Thoracic aorta (tissue), 2 donors: Measurements from ENCODE around the gene HTT-AS. TPM values are rescaled to one million over a fixed set of nuclear protein-coding genes. Genes with fewer than 3 reads are reported as not detected.
A peak's percentile ranks its signal among the peaks of the same experiment; 100 is the strongest.

Experiments used
- ATAC-seq: fragments of 150-250 bp; one replicate; pipeline ENCODE4 v1.8.0; 2017; ENCODE audit warnings: low read depth; ENCODE audit not compliant: insufficient number of reproducible peaks, low FRiP score
- DNase-seq: peaks from one replicate; pipeline ENCODE4 v3.0.0-alpha.2; 2020; ENCODE audit warnings: low spot score
- H3K27ac ChIP-seq, 2 donors: fragments of 200-600 bp; sonication (generic); 1 replicate in 1 of 2; 2 replicates in 1 of 2; pipeline ENCODE4 v1.5.1; 2016; ENCODE audit warnings: mild to moderate bottlenecking in 2 of 2, moderate library complexity in 2 of 2
- H3K27me3 ChIP-seq: fragments of 200-600 bp; sonication (generic); replicated peaks from 2 replicates; pipeline ENCODE4 v1.6.0; 2016; ENCODE audit warnings: mild to moderate bottlenecking; ENCODE audit not compliant: insufficient read depth
- H3K36me3 ChIP-seq: fragments of 200-600 bp; sonication (generic); one replicate; pipeline ENCODE4 v1.5.1; 2016
- H3K4me1 ChIP-seq, 2 donors: fragments of 200-600 bp; sonication (generic); 1 replicate in 1 of 2; 2 replicates in 1 of 2; pipeline versions ENCODE4 v1.5.1 to v1.6.0; 2016; ENCODE audit warnings: low read depth in 2 of 2, mild to moderate bottlenecking in 1 of 2; ENCODE audit not compliant: control insufficient read depth in 1 of 2
- H3K4me3 ChIP-seq: fragments of 200-600 bp; sonication (generic); 2 replicates; pipeline ENCODE4 v1.5.1; 2016; ENCODE audit warnings: mild to moderate bottlenecking
- H3K9me3 ChIP-seq: fragments of 200-600 bp; sonication (generic); 2 replicates; pipeline ENCODE4 v1.5.1; 2016
- CTCF ChIP-seq: fragments of 200-600 bp; sonication (generic); IDR thresholded peaks from one replicate; pipeline ENCODE4 v1.5.1; 2019; ENCODE audit warnings: antibody characterized with exemption
- total RNA-seq, 2 donors: library from RNA; depleted of rRNA; stranded (reverse); fragments of >200 nt; gene quantifications; one replicate each; pipeline versions ENCODE4 v1.1.0 to v1.2.3, GENCODE V29; 2016

Gene HTT-AS
- total RNA-seq, 2 donors from 2014 or later = not detected

GRCh38 chr4:3071811-3072210 is 2.5 kb downstream of the HTT-AS start:
- no peak for TF ChIP-seq CTCF
- H3K4me1 ChIP-seq = peaks cover 9 to 16% of the 10 kb centered on the region in 2 donors
- H3K27ac ChIP-seq = peak overlapping the region in 1 of 2 donors; percentile 2
- H3K36me3 ChIP-seq = no peaks in the 10 kb centered on the region
- ATAC-seq = no peak
- DNase-seq = no peak
- no peaks in the 10 kb centered on the region for H3K9me3 ChIP-seq
- no peaks in the 10 kb centered on the region for H3K27me3 ChIP-seq
- H3K4me3 ChIP-seq = no peak overlapping the region

GRCh38 chr4:3070709-3071500 is 3.4 kb downstream of the HTT-AS start:
- no peaks in the 10 kb centered on the region for H3K9me3 ChIP-seq
- ATAC-seq = no peak
- H3K4me1 ChIP-seq = peaks cover 3 to 10% of the 10 kb centered on the region in 2 donors
- DNase-seq = no peak
- H3K27me3 ChIP-seq = no peaks in the 10 kb centered on the region
- no peaks in the 10 kb centered on the region for H3K36me3 ChIP-seq
- H3K4me3 ChIP-seq = no peak overlapping the region
- no peak for TF ChIP-seq CTCF
- H3K27ac ChIP-seq = no peak overlapping the region

- no peak for ATAC-seq
Measured at GRCh38 chr4:3069661-3070199, 4.6 kb downstream of the HTT-AS start.

GRCh38 chr4:3067473-3068001 is 6.8 kb downstream of the HTT-AS start:
- no peaks in the 10 kb centered on the region for H3K27me3 ChIP-seq
- TF ChIP-seq CTCF = no peak
- no peak overlapping the region for H3K27ac ChIP-seq
- H3K9me3 ChIP-seq = no peaks in the 10 kb centered on the region
- no peaks in the 10 kb centered on the region for H3K4me1 ChIP-seq
- ATAC-seq (no peak), DNase-seq (no peak)
- no peak overlapping the region for H3K4me3 ChIP-seq
- H3K36me3 ChIP-seq = no peaks in the 10 kb centered on the region

More at GRCh38 chr4:3069661-3070199, 4.6 kb downstream of the HTT-AS start:
- Histone ChIP-seq H3K4me3 (no peak overlapping the region), H3K27me3 (no peaks in the 10 kb centered on the region), H3K36me3 (no peaks in the 10 kb centered on the region), H3K4me1 (peaks cover 0 to 6% of the 10 kb centered on the region in 2 donors), H3K27ac (no peak overlapping the region), H3K9me3 (no peaks in the 10 kb centered on the region)
- DNase-seq = no peak
- TF ChIP-seq CTCF = no peak

GRCh38 chr4:3066836-3067400 is 7.4 kb downstream of the HTT-AS start:
- Histone ChIP-seq H3K27ac (no peak overlapping the region), H3K36me3 (no peaks in the 10 kb centered on the region), H3K9me3 (no peaks in the 10 kb centered on the region), H3K4me3 (no peak overlapping the region), H3K27me3 (no peaks in the 10 kb centered on the region), H3K4me1 (no peaks in the 10 kb centered on the region)
- no peak for DNase-seq
- no peak for ATAC-seq
- TF ChIP-seq CTCF = no peak
